Measurements from ENCODE around the gene SAFB2.

- TF ChIP-seq EP300 (IDR thresholded peaks at IDR 0.05), result no peak
- TF ChIP-seq, protein P1, sequence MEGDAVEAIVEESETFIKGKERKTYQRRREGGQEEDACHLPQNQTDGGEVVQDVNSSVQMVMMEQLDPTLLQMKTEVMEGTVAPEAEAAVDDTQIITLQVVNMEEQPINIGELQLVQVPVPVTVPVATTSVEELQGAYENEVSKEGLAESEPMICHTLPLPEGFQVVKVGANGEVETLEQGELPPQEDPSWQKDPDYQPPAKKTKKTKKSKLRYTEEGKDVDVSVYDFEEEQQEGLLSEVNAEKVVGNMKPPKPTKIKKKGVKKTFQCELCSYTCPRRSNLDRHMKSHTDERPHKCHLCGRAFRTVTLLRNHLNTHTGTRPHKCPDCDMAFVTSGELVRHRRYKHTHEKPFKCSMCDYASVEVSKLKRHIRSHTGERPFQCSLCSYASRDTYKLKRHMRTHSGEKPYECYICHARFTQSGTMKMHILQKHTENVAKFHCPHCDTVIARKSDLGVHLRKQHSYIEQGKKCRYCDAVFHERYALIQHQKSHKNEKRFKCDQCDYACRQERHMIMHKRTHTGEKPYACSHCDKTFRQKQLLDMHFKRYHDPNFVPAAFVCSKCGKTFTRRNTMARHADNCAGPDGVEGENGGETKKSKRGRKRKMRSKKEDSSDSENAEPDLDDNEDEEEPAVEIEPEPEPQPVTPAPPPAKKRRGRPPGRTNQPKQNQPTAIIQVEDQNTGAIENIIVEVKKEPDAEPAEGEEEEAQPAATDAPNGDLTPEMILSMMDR (IDR thresholded peaks at IDR 0.05), result no peak
Observed at GRCh38 chr19:5637971-5638370, 15.4 kb upstream of the SAFB2 start.
